ENCODE results near the gene SIX5.

GRCh38 chr19:45794627-45795026 is 25.6 kb upstream of the SIX5 start:
- TF ChIP-seq PKNOX1 (IDR thresholded peaks at IDR 0.05) (no peak), BHLHE40 (IDR thresholded peaks at IDR 0.05; ENCODE audit: borderline replicate concordance) (no peak), SUZ12 (IDR thresholded peaks at IDR 0.05) (no peak), ZNF384 (IDR thresholded peaks at IDR 0.05) (no peak), ELF4 (IDR thresholded peaks at IDR 0.05) (no peak), ARNT (IDR thresholded peaks at IDR 0.05) (no peak), SP1 (IDR thresholded peaks at IDR 0.05) (no peak), TARDBP (IDR thresholded peaks at IDR 0.05) (no peak)

All from HEK293T (cell line).